Measurements from ENCODE around the gene ABHD16A.

DNA sequence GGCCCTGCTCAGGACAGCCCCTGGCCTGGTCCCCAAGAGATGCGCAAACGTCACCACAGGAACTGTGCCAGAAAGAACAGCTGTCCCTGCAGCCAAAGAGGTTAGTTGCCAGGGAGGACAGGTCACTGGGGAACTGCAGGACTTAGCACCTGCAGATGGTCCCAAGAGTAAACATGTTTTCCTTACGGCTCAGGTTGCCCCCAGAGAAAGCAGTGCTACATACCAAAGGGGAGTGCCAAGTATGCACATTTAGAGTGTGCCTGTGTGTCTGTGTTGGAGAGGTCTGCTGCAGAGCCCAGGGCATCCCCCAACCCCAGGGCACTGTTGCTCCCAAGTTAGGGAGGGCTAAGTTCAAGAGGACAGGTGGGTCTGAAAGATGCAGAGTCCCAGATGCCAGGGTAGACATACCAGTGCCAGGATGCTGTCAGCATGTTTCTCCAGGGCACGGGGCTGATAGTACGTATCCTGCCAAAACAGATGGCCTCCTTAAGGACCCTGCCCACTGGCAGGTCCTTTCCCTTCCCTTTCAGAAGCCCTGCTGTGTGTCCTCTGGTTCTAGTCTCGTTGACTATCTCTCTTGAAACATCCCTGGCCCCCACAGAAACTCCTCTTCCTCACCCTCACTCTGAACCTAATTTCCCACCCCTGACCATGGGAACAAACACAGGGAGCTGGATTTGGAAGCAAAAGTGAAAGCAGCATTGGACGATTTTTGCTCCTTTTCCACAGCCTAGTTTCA, 1.3 kb downstream of the ABHD16A start:
- TF ChIP-seq, protein P1, sequence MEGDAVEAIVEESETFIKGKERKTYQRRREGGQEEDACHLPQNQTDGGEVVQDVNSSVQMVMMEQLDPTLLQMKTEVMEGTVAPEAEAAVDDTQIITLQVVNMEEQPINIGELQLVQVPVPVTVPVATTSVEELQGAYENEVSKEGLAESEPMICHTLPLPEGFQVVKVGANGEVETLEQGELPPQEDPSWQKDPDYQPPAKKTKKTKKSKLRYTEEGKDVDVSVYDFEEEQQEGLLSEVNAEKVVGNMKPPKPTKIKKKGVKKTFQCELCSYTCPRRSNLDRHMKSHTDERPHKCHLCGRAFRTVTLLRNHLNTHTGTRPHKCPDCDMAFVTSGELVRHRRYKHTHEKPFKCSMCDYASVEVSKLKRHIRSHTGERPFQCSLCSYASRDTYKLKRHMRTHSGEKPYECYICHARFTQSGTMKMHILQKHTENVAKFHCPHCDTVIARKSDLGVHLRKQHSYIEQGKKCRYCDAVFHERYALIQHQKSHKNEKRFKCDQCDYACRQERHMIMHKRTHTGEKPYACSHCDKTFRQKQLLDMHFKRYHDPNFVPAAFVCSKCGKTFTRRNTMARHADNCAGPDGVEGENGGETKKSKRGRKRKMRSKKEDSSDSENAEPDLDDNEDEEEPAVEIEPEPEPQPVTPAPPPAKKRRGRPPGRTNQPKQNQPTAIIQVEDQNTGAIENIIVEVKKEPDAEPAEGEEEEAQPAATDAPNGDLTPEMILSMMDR (IDR thresholded peaks at IDR 0.05; ENCODE audit: low read depth, low read length, poor library complexity, severe bottlenecking): no peak
- no peak for TF ChIP-seq EZH2phosphoT487 (IDR thresholded peaks at IDR 0.05; ENCODE audit: borderline replicate concordance, low read length)
